Lower leg skin (tissue), 4 donors: ENCODE measurements around the gene SLBP. TPM values are rescaled to one million over a fixed set of nuclear protein-coding genes. Genes with fewer than 3 reads are reported as not detected.

Source experiments
- DNase-seq, 2 donors: peaks; one replicate each; pipeline ENCODE4 v3.0.0-alpha.2; 2019; ENCODE audit warnings: low spot score in 2 of 2
- H3K4me3 ChIP-seq: fragments of 200-600 bp; sonication (generic); 2 replicates; pipeline ENCODE4 v1.5.1; 2017; ENCODE audit warnings: mild to moderate bottlenecking, low read depth; ENCODE audit not compliant: poor library complexity, severe bottlenecking
- POLR2A ChIP-seq, 2 donors: fragments of 450-650 bp; IDR thresholded peaks; one replicate each; pipeline ENCODE4 v1.6.1; 2016 to 2017; ENCODE audit warnings: antibody characterized with exemption in 2 of 2, mild to moderate bottlenecking in 1 of 2, moderate library complexity in 1 of 2
- WGBS, 2 donors: methylation state at CpG; one replicate each; pipeline ENCODE4 v1.1.5; 2018; 5-methylcytosine and 5-hydroxymethylcytosine counted together
- intact Hi-C: fragments of 100-400 bp; cut with DNase I; formaldehyde crosslinking; loops from one replicate; pipeline ENCODE4 v1.15.0; 2023; ENCODE audit warnings: low total_unique reads
- total RNA-seq, 4 donors: library from RNA; depleted of rRNA; stranded (reverse); fragments of >200 nt; gene quantifications; one replicate each; pipeline ENCODE4 v1.1.0, GENCODE V29; 2016
- TF ChIP-seq, protein P1 (sequence below), 3 donors: fragments of 450-650 bp; IDR thresholded peaks; one replicate each; pipeline ENCODE4 v1.5.1; 2016; ENCODE audit warnings: antibody characterized with exemption in 3 of 3, mild to moderate bottlenecking in 3 of 3, moderate library complexity in 2 of 3

The SLBP gene
- total RNA-seq, 4 donors from 2014 or later = 45.8 to 66.9 (median 59.4) TPM

DNA sequence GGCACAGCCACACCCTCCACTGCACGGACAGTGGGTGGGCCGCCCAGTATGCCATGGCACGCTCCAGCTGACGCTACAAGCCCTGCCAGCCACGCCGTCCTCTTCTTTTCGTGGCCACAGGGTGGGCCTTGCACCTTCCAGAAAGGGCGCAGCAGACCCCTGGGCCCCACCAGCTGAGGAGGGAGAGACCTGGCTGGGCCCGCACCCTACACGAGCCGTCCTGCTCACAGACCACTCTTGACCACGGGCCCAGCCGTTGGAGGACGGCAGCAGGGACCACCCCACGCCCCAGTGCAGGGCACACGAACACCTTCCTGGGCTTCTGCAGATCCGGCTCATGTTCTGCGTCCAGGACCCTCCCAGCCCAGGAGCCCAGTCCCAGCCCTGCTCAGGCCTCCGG is 55.1 kb downstream of the SLBP start:
- 94 to 97% methylated on average over 18 to 19 of the region's 19 CpGs for WGBS, 2 donors
- no peak for DNase-seq
- intact Hi-C loops = no loop called here
- TF ChIP-seq, protein P1, sequence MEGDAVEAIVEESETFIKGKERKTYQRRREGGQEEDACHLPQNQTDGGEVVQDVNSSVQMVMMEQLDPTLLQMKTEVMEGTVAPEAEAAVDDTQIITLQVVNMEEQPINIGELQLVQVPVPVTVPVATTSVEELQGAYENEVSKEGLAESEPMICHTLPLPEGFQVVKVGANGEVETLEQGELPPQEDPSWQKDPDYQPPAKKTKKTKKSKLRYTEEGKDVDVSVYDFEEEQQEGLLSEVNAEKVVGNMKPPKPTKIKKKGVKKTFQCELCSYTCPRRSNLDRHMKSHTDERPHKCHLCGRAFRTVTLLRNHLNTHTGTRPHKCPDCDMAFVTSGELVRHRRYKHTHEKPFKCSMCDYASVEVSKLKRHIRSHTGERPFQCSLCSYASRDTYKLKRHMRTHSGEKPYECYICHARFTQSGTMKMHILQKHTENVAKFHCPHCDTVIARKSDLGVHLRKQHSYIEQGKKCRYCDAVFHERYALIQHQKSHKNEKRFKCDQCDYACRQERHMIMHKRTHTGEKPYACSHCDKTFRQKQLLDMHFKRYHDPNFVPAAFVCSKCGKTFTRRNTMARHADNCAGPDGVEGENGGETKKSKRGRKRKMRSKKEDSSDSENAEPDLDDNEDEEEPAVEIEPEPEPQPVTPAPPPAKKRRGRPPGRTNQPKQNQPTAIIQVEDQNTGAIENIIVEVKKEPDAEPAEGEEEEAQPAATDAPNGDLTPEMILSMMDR (IDR thresholded peaks at IDR 0.05) = no peak
- no peak for TF ChIP-seq POLR2A (IDR thresholded peaks at IDR 0.05)
- H3K4me3 ChIP-seq = no peak overlapping the region

DNA sequence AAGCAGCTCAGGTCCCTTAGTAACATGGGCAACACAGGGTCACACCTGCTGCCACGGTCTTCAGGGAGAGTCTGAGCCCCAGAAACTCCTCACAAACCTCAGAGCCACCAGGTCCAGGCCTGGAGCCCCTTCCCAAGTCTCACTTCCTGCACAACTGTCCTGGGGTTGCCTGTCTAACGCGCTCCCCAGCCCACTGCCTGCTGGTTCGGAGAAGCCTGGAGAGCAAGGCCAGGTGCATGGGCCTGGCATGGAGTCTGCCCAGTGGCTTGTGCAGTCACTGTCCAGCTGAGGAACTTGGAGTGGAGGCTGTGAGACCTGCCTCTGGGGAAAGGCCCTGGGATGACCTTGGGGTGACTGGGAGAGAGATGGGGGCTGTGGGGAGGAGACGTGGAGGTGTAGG is 56.0 kb downstream of the SLBP start:
- no peak overlapping the region for H3K4me3 ChIP-seq
- WGBS, 2 donors = 94 to 95% methylated on average over 5 of the region's 5 CpGs
- intact Hi-C loops = no loop called here
- no peak for DNase-seq
- TF ChIP-seq POLR2A (IDR thresholded peaks at IDR 0.05) = no peak
- TF ChIP-seq, protein P1 (IDR thresholded peaks at IDR 0.05) = no peak

DNA sequence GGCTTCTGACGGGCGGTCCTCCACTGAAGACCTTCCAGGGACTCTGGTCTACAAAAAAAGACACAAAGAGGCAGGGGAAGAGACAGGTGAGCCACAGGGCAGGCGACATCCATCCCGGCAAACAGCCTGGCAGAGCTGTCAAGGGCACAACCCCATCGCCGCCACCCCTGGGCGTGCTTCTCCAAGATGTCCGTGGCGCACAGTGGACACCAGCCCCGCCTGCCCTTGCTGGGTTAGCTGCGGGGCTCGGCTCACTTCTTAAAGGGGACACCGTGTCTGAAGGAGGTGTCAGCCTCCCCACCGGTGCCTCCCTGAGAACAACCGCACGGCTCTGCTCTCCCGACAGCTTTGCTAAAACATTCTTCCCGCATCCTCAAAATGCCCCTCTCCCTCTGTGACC is 56.4 kb downstream of the SLBP start:
- no peak overlapping the region for H3K4me3 ChIP-seq
- no peak for DNase-seq
- WGBS, 2 donors = 93% methylated on average over 18 of the region's 18 CpGs
- TF ChIP-seq, protein P1 (IDR thresholded peaks at IDR 0.05) = no peak
- no peak for TF ChIP-seq POLR2A (IDR thresholded peaks at IDR 0.05)
- intact Hi-C loops = no loop called here

DNA sequence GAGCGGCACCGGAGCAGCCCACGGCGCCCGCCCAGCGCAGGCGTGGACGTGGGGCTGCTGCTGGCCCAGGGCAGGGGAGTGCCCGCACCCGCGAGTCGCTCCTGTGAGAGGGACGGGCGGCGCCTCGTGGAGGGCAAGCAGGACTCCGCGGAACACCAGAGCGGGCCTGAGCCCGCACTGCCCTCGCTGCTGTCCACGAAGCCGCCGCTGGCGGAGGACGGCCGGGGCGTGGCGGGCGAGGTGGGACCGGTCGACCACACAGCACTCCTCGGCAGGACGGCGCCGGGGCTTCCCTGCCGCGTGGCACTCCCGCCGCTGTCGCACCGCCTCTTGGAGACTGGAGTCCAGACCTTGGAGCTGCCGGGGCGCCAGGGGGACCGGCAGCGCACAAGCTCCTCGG is 57.0 kb downstream of the SLBP start:
- WGBS, 2 donors = 95 to 97% methylated on average over 37 to 47 of the region's 47 CpGs
- H3K4me3 ChIP-seq = no peak overlapping the region
- TF ChIP-seq, protein P1 (IDR thresholded peaks at IDR 0.05) = no peak
- TF ChIP-seq POLR2A (IDR thresholded peaks at IDR 0.05) = no peak
- no peak for DNase-seq
- intact Hi-C loops = no loop called here

DNA sequence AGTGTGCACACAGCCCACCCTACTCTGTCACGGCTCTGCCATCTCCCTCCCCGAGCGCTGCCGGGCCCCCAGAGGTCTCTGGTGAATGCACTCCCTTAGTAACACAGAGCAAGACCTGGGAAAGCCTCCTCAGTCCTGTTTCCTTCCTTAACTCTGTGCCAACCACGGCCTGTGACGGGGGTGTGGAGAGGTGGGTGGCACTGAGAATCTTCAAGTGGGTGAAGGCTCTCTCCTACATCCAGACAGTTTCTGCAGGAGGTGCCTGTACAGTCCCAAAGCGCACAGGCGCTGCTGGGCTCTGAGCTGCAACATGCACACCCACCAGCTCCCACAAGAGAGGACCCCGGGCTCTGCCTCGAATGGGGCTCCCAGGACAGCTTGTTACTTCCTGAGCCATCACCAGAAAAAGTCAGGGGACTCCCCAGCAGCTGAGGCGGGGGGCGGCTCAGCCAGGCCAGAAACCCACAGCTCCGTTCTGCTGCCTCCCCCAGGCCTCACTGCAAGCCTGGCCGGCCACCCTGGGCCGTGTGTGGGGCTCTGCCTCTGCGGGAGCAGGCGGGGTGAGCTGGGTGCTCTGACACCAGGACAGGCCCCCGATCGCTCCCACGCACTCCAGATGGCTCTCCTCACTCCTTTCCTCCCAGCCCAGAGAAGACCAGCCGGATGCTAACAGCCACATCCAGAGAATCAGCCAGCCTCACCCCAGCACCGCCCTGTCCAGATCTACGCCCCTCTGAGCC is 57.7 kb downstream of the SLBP start:
- intact Hi-C loops = no loop called here
- no peak overlapping the region for H3K4me3 ChIP-seq
- no peak for DNase-seq
- TF ChIP-seq POLR2A (IDR thresholded peaks at IDR 0.05) = no peak
- TF ChIP-seq, protein P1 (IDR thresholded peaks at IDR 0.05) = no peak
- WGBS, 2 donors = 90 to 96% methylated on average over 17 to 23 of the region's 23 CpGs

DNA sequence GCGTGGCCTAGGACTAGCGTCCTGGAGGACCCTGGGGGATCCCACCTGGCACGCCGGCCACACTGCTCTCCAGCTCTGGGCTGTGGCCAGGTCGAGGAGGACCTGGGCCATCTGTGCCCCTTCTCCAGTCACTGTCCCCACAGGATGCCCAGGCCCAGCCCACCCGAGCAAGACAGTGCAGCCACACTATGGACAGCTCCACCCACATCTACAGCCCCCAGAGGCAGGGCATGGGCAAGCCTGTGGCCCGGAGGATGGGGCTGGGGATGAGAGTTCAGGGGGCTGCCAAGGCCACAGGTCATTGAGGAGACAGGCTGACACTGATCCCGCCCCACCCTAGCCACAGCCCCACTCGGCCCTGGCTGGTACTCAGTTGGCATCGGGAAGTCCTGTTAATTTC is 58.3 kb downstream of the SLBP start:
- DNase-seq = no peak
- no peak overlapping the region for H3K4me3 ChIP-seq
- intact Hi-C loops = no loop called here
- TF ChIP-seq, protein P1 (IDR thresholded peaks at IDR 0.05) = no peak
- TF ChIP-seq POLR2A (IDR thresholded peaks at IDR 0.05) = no peak
- 85 to 86% methylated on average over 7 to 10 of the region's 10 CpGs for WGBS, 2 donors
